HEK293T (cell line): Measurements from ENCODE around the gene KLRK1.
"Not testable (repeated sequence)": the region's sequence is repeated elsewhere in the genome, so short reads cannot be mapped to it uniquely, and the experiment has no call there.

Experiments used
- CTCF ChIA-PET: fragments of 350-600 bp; formaldehyde crosslinking; extraction: SDS; loops from one replicate; lab custom pipeline; 2021; ENCODE audit warnings: antibody characterized with exemption, inconsistent platforms; lab: Yijun Ruan, JAX
- POLR2A ChIA-PET: fragments of 350-600 bp; formaldehyde crosslinking; extraction: SDS; loops from one replicate; lab custom pipeline; 2020; ENCODE audit warnings: antibody characterized with exemption, inconsistent platforms; lab: Yijun Ruan, JAX
- DNase-seq: peaks from one replicate; pipeline ENCODE4 v3.0.0; 2012; ENCODE audit warnings: mixed read lengths; ENCODE audit errors: extremely low spot score
- ARNT ChIP-seq: fragments of 450-650 bp; IDR thresholded peaks from 2 replicates; pipeline ENCODE4 v1.6.1; 2017; ENCODE audit warnings: mild to moderate bottlenecking
- BHLHE40 ChIP-seq: fragments of 450-650 bp; IDR thresholded peaks from 2 replicates; pipeline ENCODE4 v1.6.1; 2016; ENCODE audit warnings: mild to moderate bottlenecking, moderate library complexity, borderline replicate concordance
- CTBP1 ChIP-seq: fragments of 450-650 bp; IDR thresholded peaks from 2 replicates; pipeline ENCODE4 v1.6.1; 2016; ENCODE audit warnings: borderline replicate concordance
- ELF4 ChIP-seq: fragments of 450-650 bp; IDR thresholded peaks from 2 replicates; pipeline ENCODE4 v1.6.1; 2017; ENCODE audit warnings: antibody characterized with exemption
- FOXA1 ChIP-seq: fragments of 450-650 bp; IDR thresholded peaks from 2 replicates; pipeline ENCODE4 v1.6.1; 2016; ENCODE audit warnings: mild to moderate bottlenecking
- FOXK2 ChIP-seq: fragments of 450-650 bp; IDR thresholded peaks from 2 replicates; pipeline ENCODE4 v1.6.1; 2016; ENCODE audit warnings: mild to moderate bottlenecking
- FOXM1 ChIP-seq: fragments of 450-650 bp; IDR thresholded peaks from 2 replicates; pipeline ENCODE4 v1.6.1; 2017; ENCODE audit warnings: mild to moderate bottlenecking, borderline replicate concordance
- HDGF ChIP-seq: fragments of 450-650 bp; IDR thresholded peaks from 2 replicates; pipeline ENCODE4 v1.6.1; 2017; ENCODE audit warnings: antibody characterized with exemption, borderline replicate concordance
- L3MBTL2 ChIP-seq: fragments of 450-650 bp; conservative IDR thresholded peaks from 2 replicates; pipeline ENCODE4 v1.6.1; 2016; ENCODE audit warnings: mild to moderate bottlenecking
- LEF1 ChIP-seq: fragments of 450-650 bp; IDR thresholded peaks from 2 replicates; pipeline ENCODE4 v1.6.1; 2017; ENCODE audit warnings: mild to moderate bottlenecking, borderline replicate concordance
- NFRKB ChIP-seq: fragments of 450-650 bp; IDR thresholded peaks from 2 replicates; pipeline ENCODE4 v1.6.1; 2016; ENCODE audit warnings: mild to moderate bottlenecking, moderate library complexity
- PKNOX1 ChIP-seq: fragments of 450-650 bp; IDR thresholded peaks from 2 replicates; pipeline ENCODE4 v1.6.1; 2016
- SP1 ChIP-seq: fragments of 450-650 bp; IDR thresholded peaks from 2 replicates; pipeline ENCODE4 v1.6.1; 2017
- SUZ12 ChIP-seq: fragments of 450-650 bp; IDR thresholded peaks from 2 replicates; pipeline ENCODE4 v1.6.1; 2016; ENCODE audit warnings: mild to moderate bottlenecking
- TARDBP ChIP-seq: fragments of 450-650 bp; IDR thresholded peaks from 2 replicates; pipeline ENCODE4 v1.6.1; 2016
- ZNF384 ChIP-seq: fragments of 450-650 bp; IDR thresholded peaks from 2 replicates; pipeline ENCODE4 v1.6.1; 2016

Gene KLRK1

GRCh38 chr12:10361622-10362021 lies 28.2 kb downstream of the KLRK1 start:
- POLR2A ChIA-PET, result interaction anchor here (0.7 to 1.0 kb wide), 3 partner anchors 21 to 147 kb away, joined by 3 read pairs; no protein-coding TSS in a partner anchor
- CTCF ChIA-PET, result interaction anchor here (0.7 kb wide), 1 partner anchor 1504 kb away, joined by 3 read pairs; no protein-coding TSS in a partner anchor
- DNase-seq, result no peak
- TF ChIP-seq SP1 (no peak), FOXM1 (no peak), SUZ12 (no peak), L3MBTL2 (peak; percentile 42)

- TF ChIP-seq ELF4 (no peak), SUZ12 (no peak), PKNOX1 (peak; percentile 98), ARNT (no peak), SP1 (no peak), CTBP1 (no peak), FOXM1 (no peak), TARDBP (no peak), L3MBTL2 (no peak; the same call in 1 of the 2 replicates), NFRKB (0 out of 2 replicates have a peak, but pooled peaks have one; percentile 36)
- CTCF ChIA-PET, result no interaction called here
- POLR2A ChIA-PET, result interaction anchor here (0.7 to 1.0 kb wide), 5 partner anchors 21 to 147 kb away, joined by 3 read pairs; no protein-coding TSS in a partner anchor
- peak; percentile 31 for DNase-seq
Measured at GRCh38 chr12:10361084-10361483, 28.8 kb downstream of the KLRK1 start.

GRCh38 chr12:10358969-10359368 lies 30.9 kb downstream of the KLRK1 start:
- no peak for DNase-seq
- ChIA-PET CTCF (no interaction called here), POLR2A (no interaction called here)
- no peak for TF ChIP-seq SUZ12
- no peak for TF ChIP-seq CTBP1
- no peak for TF ChIP-seq TARDBP
- no peak for TF ChIP-seq FOXA1
- no peak for TF ChIP-seq NFRKB
- no peak for TF ChIP-seq ARNT
- TF ChIP-seq FOXM1, result no peak
- TF ChIP-seq BHLHE40, result no peak
- TF ChIP-seq HDGF, result no peak
- no peak for TF ChIP-seq LEF1

- CTCF ChIA-PET, result interaction anchor here (0.6 kb wide), 1 partner anchor 26 kb away, joined by 3 read pairs; no protein-coding TSS in a partner anchor
- POLR2A ChIA-PET, result no interaction called here
Measured at GRCh38 chr12:10358131-10358530, 31.7 kb downstream of the KLRK1 start.

GRCh38 chr12:10354502-10354901 lies 35.3 kb downstream of the KLRK1 start:
- ChIA-PET POLR2A (no interaction called here), CTCF (no interaction called here)
- TF ChIP-seq L3MBTL2 (no peak), PKNOX1 (no peak), HDGF (no peak), FOXK2 (no peak), SUZ12 (no peak), FOXM1 (no peak), TARDBP (no peak), ARNT (no peak), LEF1 (no peak), ZNF384 (no peak), FOXA1 (no peak)
- DNase-seq, result no peak

More at GRCh38 chr12:10358131-10358530, 31.7 kb downstream of the KLRK1 start:
- no peak for DNase-seq
- TF ChIP-seq SP1 (no peak), NFRKB (no peak), FOXA1 (no peak), FOXK2 (no peak), ZNF384 (no peak), CTBP1 (no peak), PKNOX1 (no peak), L3MBTL2 (no peak), SUZ12 (no peak), FOXM1 (no peak)

- POLR2A ChIA-PET, result no interaction called here
- CTCF ChIA-PET, result no interaction called here
- no peak for TF ChIP-seq ZNF384
- TF ChIP-seq ARNT, result no peak
- no peak for TF ChIP-seq ELF4
- no peak for TF ChIP-seq SUZ12
- no peak for TF ChIP-seq CTBP1
- no peak for TF ChIP-seq TARDBP
- DNase-seq, result no peak
Measured at GRCh38 chr12:10354071-10354470, 35.8 kb downstream of the KLRK1 start.

GRCh38 chr12:10351457-10351856 lies 38.4 kb downstream of the KLRK1 start:
- CTCF ChIA-PET, POLR2A ChIA-PET, DNase-seq: not testable (repeated sequence)
